KOPT-K1 (cell line): Measurements from ENCODE around the gene RHEBL1.

Experiments
- H3K27ac ChIP-seq: fragments of 200-600 bp; sonication (generic); 2 replicates; pipeline ENCODE4 v1.5.1; 2016; ENCODE audit warnings: antibody characterized with exemption, mild to moderate bottlenecking, low read depth, low read length; ENCODE audit not compliant: poor library complexity, severe bottlenecking
- H3K36me3 ChIP-seq: fragments of 200-600 bp; sonication (generic); 2 replicates; pipeline ENCODE4 v1.5.1; 2017; ENCODE audit warnings: antibody characterized with exemption, mild to moderate bottlenecking, low read length, moderate library complexity; ENCODE audit not compliant: insufficient read depth
- H3K9me3 ChIP-seq: fragments of 200-600 bp; sonication (generic); 2 replicates; pipeline ENCODE4 v1.5.1; 2017; ENCODE audit warnings: antibody characterized with exemption, low read length, mild to moderate bottlenecking; ENCODE audit not compliant: insufficient read depth, poor library complexity, severe bottlenecking

Gene RHEBL1

GRCh38 chr12:49093792-49094159 is 24.0 kb upstream of the RHEBL1 start:
- Histone ChIP-seq H3K9me3 (no peaks in the 10 kb centered on the region), H3K27ac (no peak overlapping the region), H3K36me3 (peaks cover 10% of the 10 kb centered on the region; the same call in 1 of the 2 replicates)

DNA sequence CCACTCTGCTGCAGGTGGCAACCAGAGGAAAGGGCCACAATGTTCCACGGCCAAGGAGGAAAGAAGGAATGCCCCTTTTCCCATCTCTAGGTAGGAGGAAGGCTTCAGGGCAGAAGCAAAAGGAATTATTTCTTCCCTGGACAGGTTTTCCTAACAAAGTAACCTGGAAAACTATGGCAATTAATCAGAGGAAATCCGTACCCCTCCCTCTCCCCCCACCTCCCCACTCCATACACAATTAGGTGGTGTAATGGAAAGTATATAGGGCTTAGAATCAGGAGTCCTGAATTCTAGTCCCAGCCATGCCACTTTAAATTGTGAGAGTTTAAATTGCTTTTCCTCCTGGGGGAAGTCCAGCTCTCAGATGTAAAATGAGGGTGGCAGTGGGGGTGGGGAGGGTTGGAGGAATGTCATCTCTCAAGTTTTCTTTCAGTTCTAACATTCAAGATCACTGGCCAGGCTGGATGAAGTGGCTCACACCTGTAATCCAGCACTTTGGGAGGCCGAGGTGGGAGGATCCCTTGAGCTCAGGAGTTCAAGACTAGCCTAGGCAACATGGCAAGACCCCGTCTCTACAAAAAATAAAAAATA is 23.1 kb upstream of the RHEBL1 start:
- H3K36me3 ChIP-seq = peaks cover 9% of the 10 kb centered on the region; the same call in 1 of the 2 replicates
- H3K9me3 ChIP-seq = no peaks in the 10 kb centered on the region
- H3K27ac ChIP-seq = no peak overlapping the region

DNA sequence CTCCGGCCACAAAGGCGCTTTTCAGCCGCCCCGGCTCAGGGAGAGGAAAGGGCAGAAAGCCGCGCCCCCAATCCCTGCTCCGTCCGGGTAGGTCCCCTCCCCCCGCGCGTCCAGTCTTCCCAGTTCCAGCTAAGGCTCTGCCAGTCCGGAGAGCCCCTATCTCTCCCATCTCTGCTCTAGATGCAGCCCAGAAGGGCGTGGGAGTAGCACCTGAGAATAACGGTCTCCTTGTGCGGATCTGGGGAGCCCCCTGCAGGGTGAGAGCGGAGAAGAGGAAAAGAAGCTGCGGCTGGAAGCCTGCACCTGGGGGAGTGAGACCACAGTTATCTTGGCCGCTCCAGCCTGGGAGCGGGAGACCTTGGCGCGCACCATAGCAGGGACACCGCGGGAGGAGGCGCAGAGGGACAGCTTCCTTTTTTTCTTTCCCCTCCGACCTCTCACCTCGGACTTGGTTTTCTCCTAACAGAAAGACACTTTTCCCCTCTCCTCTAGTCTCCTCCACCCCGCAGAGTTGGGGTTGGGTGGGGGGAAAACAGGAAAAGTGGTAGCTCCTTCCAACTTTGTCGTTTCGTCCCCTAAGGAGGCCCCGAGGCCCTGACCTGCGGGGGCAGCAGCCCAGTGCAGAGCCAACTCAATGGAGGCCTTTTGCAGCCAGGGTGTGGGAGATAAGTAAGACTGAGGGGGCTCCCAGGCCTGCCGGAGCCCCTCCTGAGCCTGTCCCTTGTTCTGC is 22.5 kb upstream of the RHEBL1 start:
- Histone ChIP-seq H3K27ac (no peak overlapping the region), H3K9me3 (no peaks in the 10 kb centered on the region), H3K36me3 (peaks cover 3% of the 10 kb centered on the region; the same call in 1 of the 2 replicates)

- Histone ChIP-seq H3K36me3 (no peaks in the 10 kb centered on the region), H3K27ac (no peak overlapping the region), H3K9me3 (no peaks in the 10 kb centered on the region)
Observed at GRCh38 chr12:49091836-49092085, 22.0 kb upstream of the RHEBL1 start.

- Histone ChIP-seq H3K36me3 (no peaks in the 10 kb centered on the region), H3K9me3 (no peaks in the 10 kb centered on the region), H3K27ac (no peak overlapping the region)
Observed at GRCh38 chr12:49091056-49091835, 21.5 kb upstream of the RHEBL1 start.

GRCh38 chr12:49089821-49090773 is 20.3 kb upstream of the RHEBL1 start:
- H3K27ac ChIP-seq = no peak overlapping the region

DNA sequence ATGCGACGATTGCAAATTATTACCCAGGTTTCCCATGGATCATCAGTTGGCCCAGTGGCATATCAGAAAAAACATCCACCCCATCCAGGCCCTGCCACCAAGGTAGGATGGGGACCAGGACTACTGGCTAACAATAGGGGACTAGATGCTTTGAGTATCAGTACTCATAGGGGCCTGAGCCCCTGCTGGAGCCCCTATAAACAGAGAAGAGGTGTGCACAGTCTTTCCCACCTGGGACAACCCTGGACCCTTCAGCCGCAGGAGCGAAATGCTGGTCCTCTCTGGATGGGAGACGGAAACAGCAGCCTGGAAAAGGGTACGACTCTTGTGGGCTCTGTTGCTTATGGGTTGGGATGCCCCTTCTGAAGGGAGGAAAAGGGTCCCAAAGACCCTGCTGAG is 19.2 kb upstream of the RHEBL1 start:
- Histone ChIP-seq H3K9me3 (no peaks in the 10 kb centered on the region), H3K27ac (no peak overlapping the region), H3K36me3 (no peaks in the 10 kb centered on the region)

More at GRCh38 chr12:49089821-49090773, 20.3 kb upstream of the RHEBL1 start:
- no peaks in the 10 kb centered on the region for H3K9me3 ChIP-seq
- H3K36me3 ChIP-seq = no peaks in the 10 kb centered on the region

DNA sequence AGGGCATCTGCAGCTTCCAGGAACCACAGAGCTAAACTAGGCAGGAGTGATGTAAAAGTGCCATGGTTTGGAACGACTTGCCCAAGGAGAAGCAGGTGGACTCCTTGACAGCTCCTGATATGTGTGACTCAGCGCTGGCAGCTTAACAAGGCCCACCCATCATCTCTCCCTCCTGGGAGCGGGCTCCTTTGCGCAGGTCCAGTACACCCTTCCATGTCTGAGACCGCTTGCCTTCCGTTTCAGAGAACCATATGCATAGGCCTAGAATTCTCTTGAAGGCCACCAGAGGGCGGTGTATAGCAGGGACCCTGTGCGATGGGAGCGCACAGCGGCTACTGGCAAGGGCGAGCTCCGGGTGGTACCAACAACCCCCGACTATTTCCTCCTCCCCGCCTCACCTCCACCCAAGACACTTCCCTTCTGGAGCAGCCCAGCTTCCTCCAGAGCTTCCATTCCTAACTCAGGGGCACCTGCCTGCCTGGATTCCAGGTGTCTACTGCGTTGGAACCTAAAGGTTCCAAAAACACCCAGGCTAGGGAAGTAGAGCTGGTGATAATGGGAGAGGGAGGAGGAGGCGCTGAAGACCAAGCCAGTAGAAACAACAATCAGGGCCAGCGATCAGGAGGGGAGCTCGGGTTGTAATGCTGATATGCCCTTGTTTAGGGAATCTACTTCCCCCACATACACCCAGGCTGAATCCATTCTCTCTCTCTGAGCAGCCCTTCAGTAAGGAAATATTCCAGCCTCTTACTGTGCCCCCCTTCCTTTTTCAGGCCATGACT is 18.6 kb upstream of the RHEBL1 start:
- Histone ChIP-seq H3K9me3 (no peaks in the 10 kb centered on the region), H3K27ac (no peak overlapping the region), H3K36me3 (no peaks in the 10 kb centered on the region)

DNA sequence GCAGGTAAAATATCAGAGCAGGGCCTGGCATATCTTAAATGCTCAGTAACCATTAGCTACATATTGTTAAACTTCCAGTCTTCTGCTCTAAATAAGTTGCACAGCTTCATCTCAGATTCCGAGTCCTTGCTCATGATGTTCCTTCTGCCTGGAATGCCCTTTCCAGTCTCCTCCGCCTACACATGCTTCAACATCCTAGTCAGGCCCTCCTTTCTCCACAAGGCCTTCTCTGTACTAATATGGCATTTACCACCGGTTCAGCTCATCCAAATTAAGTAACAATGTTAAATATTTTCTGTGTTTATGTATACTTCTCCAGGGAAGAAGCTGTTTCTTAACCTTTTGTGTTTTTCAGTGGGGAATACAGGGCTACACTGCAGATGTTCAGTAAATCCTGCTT is 16.3 kb upstream of the RHEBL1 start:
- no peak overlapping the region for H3K27ac ChIP-seq
- no peaks in the 10 kb centered on the region for H3K36me3 ChIP-seq
- H3K9me3 ChIP-seq = no peaks in the 10 kb centered on the region

DNA sequence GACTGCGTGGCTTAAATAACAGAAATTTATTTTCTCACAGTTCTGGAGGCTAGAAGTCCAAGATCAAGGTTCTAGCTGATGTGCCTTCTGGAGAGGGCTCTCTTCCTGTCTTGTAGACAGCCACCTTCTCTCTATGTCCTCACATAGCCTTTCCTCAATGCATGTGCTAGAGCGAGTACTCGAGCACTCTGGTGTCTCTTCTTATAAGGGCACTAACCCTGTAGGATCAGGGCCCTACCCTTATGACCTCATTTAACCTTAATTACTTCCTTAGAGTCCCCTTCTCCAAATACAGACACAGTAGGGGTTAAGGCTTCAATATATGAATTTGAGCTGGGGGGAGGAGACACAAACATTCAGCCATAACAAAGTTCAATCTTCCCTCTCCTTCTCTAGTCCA is 14.7 kb upstream of the RHEBL1 start:
- Histone ChIP-seq H3K36me3 (no peaks in the 10 kb centered on the region), H3K27ac (no peak overlapping the region), H3K9me3 (no peaks in the 10 kb centered on the region)

DNA sequence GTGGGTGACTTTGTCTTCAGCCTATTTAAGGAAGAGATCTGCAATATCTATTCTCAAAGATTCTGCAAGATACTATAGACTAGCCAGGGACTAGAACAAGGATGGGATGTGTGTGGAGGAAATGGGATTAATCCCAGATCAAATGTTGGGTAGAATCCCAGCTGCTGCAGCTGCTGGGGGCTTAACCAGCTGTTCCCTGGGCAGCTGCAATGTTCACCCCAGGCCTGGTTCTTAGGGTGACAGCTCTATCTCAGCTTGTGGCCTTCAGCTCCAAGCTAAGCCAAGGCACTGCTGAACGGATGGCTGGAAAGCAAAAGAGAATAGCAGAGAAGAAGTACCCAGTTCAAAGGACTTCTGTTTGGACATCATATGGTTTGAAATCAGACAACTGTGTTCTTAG is 10.0 kb upstream of the RHEBL1 start:
- no peak overlapping the region for H3K27ac ChIP-seq
- H3K9me3 ChIP-seq = no peaks in the 10 kb centered on the region
- no peaks in the 10 kb centered on the region for H3K36me3 ChIP-seq

GRCh38 chr12:49070971-49071370 is 1.2 kb upstream of the RHEBL1 start:
- no peaks in the 10 kb centered on the region for H3K36me3 ChIP-seq
- no peak overlapping the region for H3K27ac ChIP-seq
- no peaks in the 10 kb centered on the region for H3K9me3 ChIP-seq

DNA sequence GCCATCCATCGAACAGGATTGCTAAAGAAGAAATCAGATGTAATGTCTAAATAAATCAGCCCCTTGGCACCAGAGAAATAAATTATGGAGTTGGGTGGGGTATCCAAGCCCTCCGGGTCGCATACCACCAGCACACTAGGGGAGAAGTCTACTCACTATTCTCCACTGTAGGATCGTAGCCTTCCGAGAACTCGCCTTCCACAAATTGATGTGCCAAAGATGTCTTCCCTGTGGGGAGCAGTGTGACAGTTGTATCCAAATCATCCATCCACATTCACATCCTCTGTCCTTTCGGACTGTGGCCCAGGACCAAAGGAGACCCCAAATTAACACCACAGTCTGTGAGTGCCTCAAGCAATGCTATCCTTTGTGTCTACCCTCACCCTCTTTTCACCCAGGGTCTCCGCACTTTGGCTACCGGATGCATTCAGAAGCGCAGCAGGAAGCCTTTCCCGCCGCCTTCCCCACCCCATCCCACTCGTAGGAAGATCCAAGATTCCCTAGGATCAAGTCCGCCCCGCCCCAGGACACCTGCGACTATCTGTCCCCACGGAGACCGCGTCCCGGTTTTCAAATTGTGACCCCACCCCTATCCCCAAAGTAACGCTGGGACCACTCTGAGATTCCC is 786 bp downstream of the RHEBL1 start:
- Histone ChIP-seq H3K9me3 (no peaks in the 10 kb centered on the region), H3K27ac (peak overlapping the region; percentile 51), H3K36me3 (no peaks in the 10 kb centered on the region)

DNA sequence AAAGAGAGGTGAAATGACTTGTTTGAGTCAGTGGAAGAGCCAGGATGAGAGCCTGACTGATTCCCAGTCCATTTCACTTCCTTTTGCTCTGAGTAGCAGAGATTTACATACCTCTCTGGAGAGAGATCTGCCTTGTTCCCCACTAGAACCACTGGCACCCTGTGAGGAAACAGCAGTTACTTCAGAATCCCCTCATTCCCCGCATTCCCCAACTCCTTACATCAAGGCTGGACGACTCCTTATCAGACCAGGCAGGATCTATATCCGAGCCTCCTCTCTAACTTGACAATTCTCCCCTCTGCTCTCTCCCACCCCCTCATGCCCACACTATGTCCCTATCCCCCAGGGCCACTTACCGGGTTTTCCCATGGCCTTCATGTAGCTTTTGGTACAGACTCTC is 3.7 kb downstream of the RHEBL1 start:
- H3K36me3 ChIP-seq = no peaks in the 10 kb centered on the region
- no peaks in the 10 kb centered on the region for H3K9me3 ChIP-seq
- H3K27ac ChIP-seq = no peak overlapping the region
